GM10266 (cell line): ENCODE results near the gene PSORS1C2.

ENCODE experiments used
- DNase-seq: peaks from one replicate; pipeline ENCODE4 v3.0.0; 2012; ENCODE audit errors: extremely low spot score
- TF ChIP-seq, protein P1 (sequence below): IDR thresholded peaks from 2 replicates; pipeline ENCODE4 v1.5.1; 2012; ENCODE audit warnings: mild to moderate bottlenecking, low read depth; ENCODE audit not compliant: control insufficient read depth, insufficient read depth; ENCODE audit errors: missing control alignments

PSORS1C2 gene

DNA sequence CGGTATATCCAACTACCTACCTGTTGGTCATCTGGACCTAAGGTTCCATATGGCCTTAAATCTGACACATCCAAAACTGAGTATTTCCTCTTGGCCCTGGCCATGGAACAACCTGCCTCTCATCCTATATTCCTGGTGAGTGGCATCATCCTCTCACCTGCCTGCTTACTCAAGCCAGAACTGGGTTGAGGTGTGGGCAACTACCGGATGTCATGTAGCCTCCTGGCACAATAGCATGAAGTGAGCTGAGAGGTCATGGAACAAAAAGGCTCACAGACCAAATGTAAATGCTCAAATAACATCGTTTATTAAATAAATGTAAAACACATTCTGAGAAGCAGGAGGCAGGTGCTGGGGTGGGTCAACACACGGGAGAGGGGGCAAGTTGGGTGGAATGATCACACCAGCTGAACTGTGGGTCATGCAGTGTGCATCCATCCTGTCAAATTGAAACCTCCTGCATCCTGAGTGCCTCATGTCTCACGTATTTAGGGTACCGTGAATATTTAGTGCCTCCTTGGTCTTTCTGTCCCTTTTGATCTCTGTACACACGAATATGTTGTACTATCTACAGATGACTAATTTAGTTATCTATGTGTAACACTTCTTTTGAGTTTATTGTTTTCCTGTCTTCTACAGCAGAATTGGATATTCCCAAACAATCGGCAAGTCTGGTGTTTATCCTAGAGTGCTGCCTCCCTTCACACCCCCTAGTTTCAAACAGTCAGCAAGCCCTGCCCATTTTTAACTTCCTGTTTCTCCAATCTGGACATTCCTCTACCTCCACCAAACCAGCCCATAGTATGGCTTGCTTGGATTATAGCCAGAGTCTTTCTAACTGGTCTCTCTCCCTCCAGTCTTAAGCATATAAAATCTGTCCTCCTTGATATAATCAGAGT, 39.5 kb upstream of the PSORS1C2 start:
- TF ChIP-seq, protein P1, sequence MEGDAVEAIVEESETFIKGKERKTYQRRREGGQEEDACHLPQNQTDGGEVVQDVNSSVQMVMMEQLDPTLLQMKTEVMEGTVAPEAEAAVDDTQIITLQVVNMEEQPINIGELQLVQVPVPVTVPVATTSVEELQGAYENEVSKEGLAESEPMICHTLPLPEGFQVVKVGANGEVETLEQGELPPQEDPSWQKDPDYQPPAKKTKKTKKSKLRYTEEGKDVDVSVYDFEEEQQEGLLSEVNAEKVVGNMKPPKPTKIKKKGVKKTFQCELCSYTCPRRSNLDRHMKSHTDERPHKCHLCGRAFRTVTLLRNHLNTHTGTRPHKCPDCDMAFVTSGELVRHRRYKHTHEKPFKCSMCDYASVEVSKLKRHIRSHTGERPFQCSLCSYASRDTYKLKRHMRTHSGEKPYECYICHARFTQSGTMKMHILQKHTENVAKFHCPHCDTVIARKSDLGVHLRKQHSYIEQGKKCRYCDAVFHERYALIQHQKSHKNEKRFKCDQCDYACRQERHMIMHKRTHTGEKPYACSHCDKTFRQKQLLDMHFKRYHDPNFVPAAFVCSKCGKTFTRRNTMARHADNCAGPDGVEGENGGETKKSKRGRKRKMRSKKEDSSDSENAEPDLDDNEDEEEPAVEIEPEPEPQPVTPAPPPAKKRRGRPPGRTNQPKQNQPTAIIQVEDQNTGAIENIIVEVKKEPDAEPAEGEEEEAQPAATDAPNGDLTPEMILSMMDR, result no peak
- no peak for DNase-seq

DNA sequence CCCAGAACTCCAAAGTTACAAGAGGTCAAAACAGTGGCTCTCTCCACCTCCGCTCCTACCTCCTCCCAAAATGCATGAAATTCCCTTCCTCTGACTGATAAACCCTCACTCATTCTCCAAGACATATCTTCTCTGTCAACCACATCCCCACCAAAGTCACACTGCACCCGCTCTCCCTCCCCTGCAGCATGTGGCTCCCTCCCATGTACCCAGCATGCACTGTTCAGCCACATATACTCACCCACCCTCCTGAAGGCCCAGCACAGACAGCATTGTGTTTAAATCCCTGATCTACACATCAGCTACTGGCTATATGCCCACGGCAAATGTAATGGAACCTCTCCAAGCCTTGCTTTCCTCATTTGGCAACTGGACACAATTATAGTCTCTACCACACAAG, 37.1 kb upstream of the PSORS1C2 start:
- TF ChIP-seq, protein P1, result no peak
- DNase-seq, result no peak

DNA sequence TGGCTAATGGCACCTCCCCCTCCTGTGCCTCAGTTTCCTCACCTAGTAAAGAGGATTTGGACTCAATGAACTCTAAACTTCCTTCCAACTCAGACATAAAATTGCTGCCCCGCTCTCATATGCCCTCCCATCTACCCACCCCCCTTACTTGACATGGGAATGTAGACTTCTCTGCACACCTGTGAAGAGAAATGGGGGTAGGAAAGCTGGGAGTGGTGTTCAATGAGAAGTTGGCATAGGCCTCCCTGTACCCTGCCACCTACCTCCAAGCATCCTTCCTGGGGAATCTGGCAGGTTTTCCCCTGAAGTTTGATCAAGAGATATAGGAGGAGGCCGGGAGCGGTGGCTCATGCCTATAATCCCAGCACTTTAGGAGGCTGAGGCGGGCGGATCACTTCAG, 35.5 kb upstream of the PSORS1C2 start:
- TF ChIP-seq, protein P1, result no peak
- DNase-seq, result no peak

GRCh38 chr6:31173406-31173805, 34.5 kb upstream of the PSORS1C2 start:
- TF ChIP-seq, protein P1, result no peak
- no peak for DNase-seq

GRCh38 chr6:31172973-31173384, 34.1 kb upstream of the PSORS1C2 start:
- no peak for DNase-seq
- TF ChIP-seq, protein P1, result no peak

DNA sequence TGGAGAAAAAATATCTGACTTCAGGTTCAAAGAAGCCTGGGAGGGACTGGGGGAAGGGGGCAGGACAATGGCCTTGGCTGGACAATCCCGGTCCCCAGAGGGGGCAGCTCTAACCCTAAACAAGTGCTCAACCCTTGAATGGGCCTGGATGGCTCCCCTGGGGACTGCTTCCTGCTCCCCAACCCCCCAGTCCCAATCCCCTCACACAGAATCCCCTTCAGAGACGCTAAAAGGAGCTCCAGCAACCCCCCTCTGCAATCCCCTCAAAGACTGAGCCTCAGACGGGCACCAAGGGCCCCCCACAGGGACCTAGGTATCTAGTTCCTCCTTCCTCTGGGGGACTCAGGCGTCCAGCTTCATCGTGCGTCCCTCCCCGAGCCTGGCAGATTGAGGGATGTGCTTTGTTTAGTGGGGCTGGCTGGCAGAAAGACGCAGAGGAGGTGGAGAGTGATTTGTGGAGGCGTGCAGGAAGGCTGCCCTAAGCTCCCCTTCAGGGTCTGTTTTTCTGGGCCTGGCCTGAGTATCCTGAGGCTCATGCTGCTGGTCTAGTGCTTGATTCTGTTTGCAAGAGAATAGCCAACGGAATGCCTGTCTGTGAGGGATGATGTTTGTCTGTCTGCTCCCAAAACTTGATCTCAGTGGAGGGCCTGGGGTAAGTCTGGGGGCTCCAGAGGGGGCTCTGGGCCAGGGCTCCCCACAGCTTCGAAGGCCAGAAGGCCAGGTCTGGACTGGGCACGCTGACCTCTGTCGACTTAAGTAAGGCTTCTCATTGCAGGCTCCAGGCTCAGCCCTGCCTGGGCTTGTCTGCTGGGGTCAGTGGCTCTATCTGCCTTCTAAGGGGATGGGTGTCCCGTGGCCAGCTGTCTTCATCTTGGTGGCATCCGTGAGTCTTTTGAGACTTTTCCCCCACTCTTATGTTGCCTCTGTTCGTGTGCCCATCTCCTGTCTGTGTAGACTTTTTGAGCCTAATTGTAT, 33.4 kb upstream of the PSORS1C2 start:
- TF ChIP-seq, protein P1, result no peak
- no peak for DNase-seq
